GM19239 (cell line): ENCODE results near the gene STXBP6.

ENCODE experiments used
- DNase-seq: peaks from one replicate; pipeline ENCODE4 v3.0.0; 2011; ENCODE audit warnings: low spot score; ENCODE audit not compliant: insufficient read length
- FAIRE-seq: peaks from 2 replicates; lab custom pipeline; 2011; peaks lifted over from hg19 to GRCh38; lab: Jason Lieb, UNC

The STXBP6 gene

GRCh38 chr14:25049568-25050268 is at the start of gene STXBP6:
STXBP6 (minus strand) TSS chr14:25050147; CDS start chr14:24974818, 75,329 bp downstream.
- FAIRE-seq (no peak), DNase-seq (no peak)

- FAIRE-seq (no peak), DNase-seq (no peak)
Measured at GRCh38 chr14:25097120-25097519, 47.2 kb upstream of the STXBP6 start.

GRCh38 chr14:25095736-25096437 is 45.9 kb upstream of the STXBP6 start:
- FAIRE-seq = no peak
- DNase-seq = no peak

- DNase-seq (no peak), FAIRE-seq (no peak)
Measured at GRCh38 chr14:25094171-25094907, 44.4 kb upstream of the STXBP6 start.

- no peak for DNase-seq
- no peak for FAIRE-seq
Measured at GRCh38 chr14:25092258-25092740, 42.4 kb upstream of the STXBP6 start.

GRCh38 chr14:25090716-25091454 is 40.9 kb upstream of the STXBP6 start:
- no peak for FAIRE-seq
- no peak for DNase-seq

- DNase-seq = no peak
Measured at GRCh38 chr14:25090256-25090655, 40.3 kb upstream of the STXBP6 start.

GRCh38 chr14:25089496-25089895 is 39.5 kb upstream of the STXBP6 start:
- FAIRE-seq = no peak
- DNase-seq = no peak

More at GRCh38 chr14:25090256-25090655, 40.3 kb upstream of the STXBP6 start:
- no peak for FAIRE-seq

GRCh38 chr14:25086821-25087396 is 37.0 kb upstream of the STXBP6 start:
- no peak for FAIRE-seq
- no peak for DNase-seq

- no peak for DNase-seq
- no peak for FAIRE-seq
Measured at GRCh38 chr14:25086081-25086480, 36.1 kb upstream of the STXBP6 start.

GRCh38 chr14:25080682-25081081 is 30.7 kb upstream of the STXBP6 start:
- FAIRE-seq = no peak
- DNase-seq = no peak

GRCh38 chr14:25079311-25079710 is 29.4 kb upstream of the STXBP6 start:
- no peak for DNase-seq

GRCh38 chr14:25074099-25074685 is 24.2 kb upstream of the STXBP6 start:
- FAIRE-seq (no peak), DNase-seq (no peak)

More at GRCh38 chr14:25079311-25079710, 29.4 kb upstream of the STXBP6 start:
- FAIRE-seq = no peak

- DNase-seq (no peak), FAIRE-seq (no peak)
Measured at GRCh38 chr14:25069879-25070278, 19.9 kb upstream of the STXBP6 start.

GRCh38 chr14:25067600-25067999 is 17.7 kb upstream of the STXBP6 start:
- DNase-seq = no peak
- FAIRE-seq = no peak

- no peak for DNase-seq
Measured at GRCh38 chr14:25062022-25062321, 12.0 kb upstream of the STXBP6 start.

GRCh38 chr14:25056688-25057078 is 6.7 kb upstream of the STXBP6 start:
- DNase-seq (no peak), FAIRE-seq (no peak)

More at GRCh38 chr14:25062022-25062321, 12.0 kb upstream of the STXBP6 start:
- no peak for FAIRE-seq

GRCh38 chr14:25055992-25056687 is 6.2 kb upstream of the STXBP6 start:
- DNase-seq (no peak), FAIRE-seq (no peak)

- no peak for DNase-seq
- no peak for FAIRE-seq
Measured at GRCh38 chr14:25055005-25055404, 5.1 kb upstream of the STXBP6 start.
